NCI-H524 (cell line): ENCODE results near the gene CCDC88C.
A peak's percentile ranks its signal among the peaks of the same experiment; 100 is the strongest.
"Not testable (repeated sequence)": the region's sequence is repeated elsewhere in the genome, so short reads cannot be mapped to it uniquely, and the experiment has no call there.

Experiments used
- DNase-seq, 2 experiments: peaks; one replicate each; lab custom pipeline; 2025; lab: John Stamatoyannopoulos, UW

CCDC88C gene

DNA sequence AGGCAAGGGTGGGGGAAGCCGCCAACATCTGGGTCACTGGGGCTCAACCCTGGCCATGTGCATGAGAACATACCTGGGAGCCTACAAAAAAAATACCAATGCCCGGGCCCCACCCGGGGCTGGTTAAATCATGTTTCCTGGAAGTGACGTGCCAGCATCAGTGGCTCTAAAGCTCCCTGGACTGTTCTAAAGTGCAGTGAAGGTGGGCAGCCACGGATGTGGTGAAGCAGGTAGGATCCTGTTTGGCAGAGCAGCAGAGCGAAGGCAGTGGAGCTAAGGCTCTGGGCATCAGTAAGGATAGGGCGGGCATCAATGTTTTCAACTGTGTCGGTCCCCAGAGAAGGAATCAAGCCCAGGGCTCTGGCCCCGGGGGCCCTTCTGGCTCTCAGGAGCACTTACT is 172.6 kb downstream of the CCDC88C start:
- DNase-seq, result no peak

DNA sequence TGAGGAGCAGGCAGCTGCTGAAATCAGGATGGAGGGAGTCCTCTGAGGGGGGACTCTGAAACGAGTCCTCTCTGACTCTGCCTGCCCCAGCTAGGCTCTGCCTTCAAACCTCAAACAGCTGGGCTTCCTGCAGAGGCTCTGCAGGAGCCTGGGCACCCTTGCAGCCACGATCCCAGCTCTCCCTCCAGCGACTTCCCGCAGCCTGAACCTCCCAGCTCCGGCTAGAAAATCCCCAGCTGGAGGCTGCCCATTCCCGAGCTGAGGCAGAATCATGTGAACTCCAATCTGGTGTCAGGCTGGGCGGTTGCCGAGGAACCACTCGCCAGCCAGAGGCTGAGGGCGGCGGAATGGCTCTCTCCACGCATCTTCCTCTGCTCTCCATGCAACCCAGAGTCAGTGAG is 173.1 kb downstream of the CCDC88C start, which contains the start of gene GPR68:
Gene GPR68 (minus strand): TSS at position 204 of the 401 bp plus-strand sequence. CDS start 9,654 bp downstream, outside the sequence.
- peak; percentile 79 to 94 for DNase-seq

DNA sequence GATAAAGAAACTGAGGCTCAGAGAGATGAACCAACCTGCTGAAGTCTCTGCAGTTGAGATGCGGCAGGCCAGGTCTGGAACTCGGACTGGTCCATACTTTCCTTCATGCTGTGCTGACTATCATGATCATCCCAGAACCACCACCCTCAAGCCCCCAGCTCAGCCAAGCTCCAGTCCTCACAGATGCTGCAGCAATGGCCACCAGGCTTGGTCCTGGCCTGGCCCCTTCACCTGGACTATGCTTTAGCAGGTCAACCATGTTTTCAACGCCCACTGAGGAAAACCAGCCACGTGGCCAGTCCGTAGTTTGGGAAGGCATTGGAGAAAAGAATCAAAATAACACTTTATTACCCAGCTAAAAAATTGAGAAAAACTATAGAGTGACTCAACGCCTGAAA is 174.5 kb downstream of the CCDC88C start:
- DNase-seq, result no peak

GRCh38 chr14:91242635-91243034 is 175.0 kb downstream of the CCDC88C start:
- DNase-seq, result no peak

GRCh38 chr14:91241863-91242262 is 175.8 kb downstream of the CCDC88C start:
- no peak for DNase-seq

GRCh38 chr14:91238661-91239060 is 179.0 kb downstream of the CCDC88C start:
- DNase-seq, result no peak

DNA sequence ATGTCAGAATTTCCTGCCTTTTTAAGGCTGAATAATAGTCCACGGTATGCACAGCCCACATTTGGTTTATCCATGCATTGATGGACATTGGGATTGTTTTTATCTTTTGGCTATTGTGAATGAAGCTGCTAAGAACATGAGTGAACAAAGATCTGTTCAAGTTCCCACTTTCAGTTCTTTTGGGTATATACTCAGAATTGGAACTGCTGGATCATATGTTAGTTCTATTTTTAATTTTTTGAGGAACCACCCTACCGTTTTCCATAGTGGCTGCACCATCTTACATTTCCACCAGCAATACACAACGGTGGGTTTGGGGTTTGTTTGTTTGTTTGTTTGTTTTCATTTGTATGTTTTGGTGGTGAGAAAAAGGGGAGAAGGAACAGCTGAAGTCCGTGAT is 179.5 kb downstream of the CCDC88C start:
- DNase-seq, result no peak

GRCh38 chr14:91237219-91237618 is 180.4 kb downstream of the CCDC88C start:
- DNase-seq, result no peak

- DNase-seq, result no peak
Measured at GRCh38 chr14:91235841-91236240, 181.8 kb downstream of the CCDC88C start.

DNA sequence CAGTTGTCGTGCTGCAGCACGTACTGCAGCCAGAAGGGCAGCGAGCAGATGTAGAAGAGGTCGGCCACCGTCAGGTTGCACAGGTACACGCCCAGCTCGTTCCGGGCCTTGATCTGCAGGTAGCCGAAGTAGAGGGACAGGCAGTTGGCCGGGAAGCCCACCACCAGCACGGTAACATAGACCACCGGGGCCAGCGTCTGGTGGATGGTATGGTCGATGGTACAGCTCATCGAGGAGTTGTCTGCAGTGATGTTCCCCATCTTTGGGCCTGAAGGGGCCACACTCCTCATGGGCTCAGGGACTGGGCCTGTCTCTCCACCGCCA is 182.9 kb downstream of the CCDC88C start:
- no peak for DNase-seq

DNA sequence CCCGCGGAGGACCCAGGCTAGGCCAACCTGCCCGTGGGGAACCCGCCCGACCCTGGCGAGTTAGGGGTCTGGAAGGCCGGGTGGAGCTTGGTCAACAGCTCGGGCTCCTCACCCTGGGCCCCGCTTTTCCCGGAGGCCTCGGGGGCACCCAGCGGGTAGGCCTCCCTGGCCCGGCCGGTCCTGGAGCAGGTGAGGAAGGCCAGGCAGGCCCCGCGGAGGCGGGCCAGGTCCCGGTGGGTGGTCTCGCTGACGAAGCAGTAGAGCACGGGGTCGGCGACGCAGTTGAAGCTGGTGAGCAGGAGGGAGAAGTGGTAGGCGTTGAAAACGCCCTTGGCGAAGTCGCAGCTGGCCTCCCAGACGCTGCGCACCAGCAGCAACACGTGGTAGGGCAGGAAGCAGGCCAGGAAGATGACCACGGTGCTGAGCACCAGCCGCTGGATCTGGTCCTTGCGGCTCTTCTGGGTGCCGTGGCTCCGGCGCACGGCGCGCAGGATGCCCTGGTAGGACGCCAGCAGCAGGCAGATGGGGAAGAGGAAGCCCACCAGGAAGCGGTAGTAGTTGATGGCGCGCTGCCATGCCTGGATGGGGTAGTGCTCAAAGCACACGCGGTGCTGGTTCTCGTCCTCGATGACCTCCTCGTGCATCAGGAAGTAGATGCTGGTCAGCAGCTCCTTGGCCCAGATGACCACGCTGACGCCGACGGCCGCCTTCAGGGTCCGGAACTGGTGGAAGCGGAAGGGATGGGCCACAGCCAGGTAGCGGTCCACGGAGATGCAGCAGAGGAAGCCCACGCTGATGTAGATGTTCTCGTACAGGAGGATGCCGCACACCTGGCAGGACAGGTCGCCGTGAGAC is 183.5 kb downstream of the CCDC88C start:
- DNase-seq, result no peak

GRCh38 chr14:91232603-91233002 is 185.0 kb downstream of the CCDC88C start:
- DNase-seq, result no peak

DNA sequence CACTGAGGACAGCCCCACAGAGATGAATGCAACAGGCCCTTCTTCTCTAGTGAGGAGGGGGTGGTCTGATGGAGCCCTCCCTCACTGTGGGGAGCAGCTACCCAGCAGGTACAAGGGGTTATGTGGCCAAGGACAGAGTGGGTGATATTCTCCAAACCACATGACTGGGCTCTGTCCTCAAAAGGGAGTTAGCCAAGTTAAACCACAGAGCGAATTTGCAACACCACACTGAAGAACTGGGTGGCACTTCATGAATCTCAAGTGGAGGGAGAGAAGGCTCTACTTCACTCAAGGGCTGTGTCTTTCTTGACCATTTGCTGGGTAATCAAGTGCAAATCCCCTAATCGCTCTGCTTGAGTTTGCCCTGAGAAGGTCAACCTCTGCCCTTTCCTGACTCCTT is 185.6 kb downstream of the CCDC88C start:
- peak; percentile 87 to 89 for DNase-seq

DNA sequence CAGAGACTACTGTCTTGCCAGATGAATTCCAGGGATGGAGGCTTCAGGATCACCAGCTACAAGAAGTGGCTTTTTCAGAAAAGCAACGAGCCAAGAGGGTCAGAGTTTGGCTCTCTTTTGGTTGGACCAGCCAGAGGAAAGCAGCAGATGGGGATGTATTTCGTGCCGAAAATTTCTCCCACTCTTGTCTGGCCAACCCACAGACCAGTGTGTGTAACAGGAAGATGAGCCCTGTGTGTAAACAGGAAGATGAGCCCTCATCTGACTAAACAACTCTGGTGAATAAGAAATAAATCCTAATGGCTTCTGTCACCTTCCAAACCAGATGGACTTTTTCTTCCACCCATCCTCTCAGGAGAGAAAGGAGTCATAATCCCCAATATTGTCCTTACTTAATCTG is 186.2 kb downstream of the CCDC88C start:
- DNase-seq, result no peak

DNA sequence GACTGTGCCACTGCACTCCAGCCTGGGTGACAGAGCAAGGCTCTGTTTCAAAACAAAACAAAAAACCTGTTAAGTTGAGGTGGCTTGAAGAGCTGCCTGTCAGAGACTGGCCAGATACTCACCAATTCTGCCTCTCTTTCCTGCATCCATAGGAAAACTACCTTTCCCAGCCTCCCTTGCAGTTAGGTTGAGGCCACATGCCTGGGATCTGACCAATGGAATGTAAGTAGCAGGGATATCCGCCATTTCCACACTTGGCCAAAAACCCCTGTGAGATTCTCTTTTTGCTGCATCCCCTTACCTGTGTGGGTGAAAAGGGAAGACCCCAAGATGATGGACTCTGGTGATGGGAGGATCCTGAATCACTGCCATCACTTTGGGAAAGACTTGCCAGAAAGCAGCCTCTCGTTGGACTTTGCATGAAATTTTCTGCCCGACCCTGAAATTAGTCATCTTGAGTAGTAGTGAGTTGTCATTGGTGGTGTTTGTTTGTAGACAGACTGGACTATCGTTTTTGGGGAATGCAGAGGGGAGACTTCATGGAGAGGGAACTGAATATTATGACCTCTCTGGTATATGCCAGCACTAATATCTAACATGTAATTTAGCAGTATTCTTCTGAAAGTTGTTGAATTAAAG is 187.1 kb downstream of the CCDC88C start:
- peak in 1 of 2 experiments; percentile 28 for DNase-seq

DNA sequence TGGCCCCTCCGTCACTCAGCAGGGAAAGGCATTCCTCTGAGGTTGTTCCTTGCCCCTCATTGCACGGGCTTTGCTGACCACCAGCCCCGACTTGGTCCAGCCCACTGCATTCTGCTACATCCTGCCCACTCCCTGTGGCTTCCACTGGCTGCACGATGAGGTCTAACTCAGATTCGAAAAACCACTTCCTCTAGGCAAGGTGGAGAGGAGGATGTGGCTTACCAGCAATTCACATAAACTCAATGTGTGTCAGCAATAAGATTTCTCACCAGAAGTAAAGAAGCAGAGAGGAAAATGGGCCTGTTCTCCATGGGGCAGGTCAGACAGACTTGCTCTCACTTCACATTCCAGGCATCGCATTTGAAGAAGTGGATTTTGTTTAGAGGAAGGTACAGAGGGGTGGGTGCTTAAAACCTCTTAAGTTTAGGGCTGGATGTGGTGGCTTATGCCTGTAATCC is 187.8 kb downstream of the CCDC88C start:
- DNase-seq, result no peak

- no peak for DNase-seq
Measured at GRCh38 chr14:91229005-91229382, 188.6 kb downstream of the CCDC88C start.

- no peak for DNase-seq
Measured at GRCh38 chr14:91228112-91229004, 189.3 kb downstream of the CCDC88C start.

DNA sequence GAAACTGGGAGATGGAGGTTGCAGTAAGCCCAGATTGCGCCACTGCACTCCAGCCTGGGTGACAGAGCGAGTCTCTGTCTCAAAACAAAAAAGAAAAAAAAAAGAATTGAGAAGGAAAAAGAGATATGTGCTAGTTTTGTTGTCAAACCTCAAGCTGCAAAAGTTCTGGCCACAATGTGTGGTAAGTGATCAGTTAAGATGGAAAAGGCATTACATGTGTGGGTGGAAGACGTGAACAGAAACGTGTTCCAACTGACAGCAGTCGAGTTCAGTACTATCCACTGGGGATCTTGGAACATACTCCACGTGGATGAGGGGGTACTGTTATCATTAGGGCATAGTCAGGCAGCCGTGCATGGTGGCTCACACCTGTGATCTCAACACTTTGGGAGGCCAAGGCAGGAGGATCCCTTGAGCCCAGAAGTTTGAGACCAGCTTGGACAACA is 190.4 kb downstream of the CCDC88C start:
- DNase-seq, result no peak

DNA sequence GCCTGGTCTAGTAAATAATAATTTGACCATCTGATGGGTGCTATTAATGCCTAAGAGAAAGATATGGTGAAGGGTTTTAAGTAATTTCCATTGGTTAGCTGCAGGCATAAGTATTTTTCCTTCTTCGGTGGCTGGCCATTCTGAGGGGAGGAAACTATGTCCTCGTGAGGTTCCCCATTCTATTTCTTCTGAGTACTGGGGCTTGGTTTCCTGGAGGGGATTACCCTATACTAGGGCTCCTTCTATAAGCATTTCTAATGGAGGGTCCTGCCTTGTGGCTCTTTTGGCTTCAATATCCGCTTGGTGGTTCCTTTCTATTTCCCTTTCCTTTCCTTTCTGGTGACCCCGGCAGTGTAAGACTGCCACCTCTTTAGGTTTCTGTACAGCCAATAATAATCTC is 191.3 kb downstream of the CCDC88C start:
- not testable (repeated sequence) for DNase-seq

GRCh38 chr14:91225025-91225424 is 192.6 kb downstream of the CCDC88C start:
- no peak for DNase-seq

DNA sequence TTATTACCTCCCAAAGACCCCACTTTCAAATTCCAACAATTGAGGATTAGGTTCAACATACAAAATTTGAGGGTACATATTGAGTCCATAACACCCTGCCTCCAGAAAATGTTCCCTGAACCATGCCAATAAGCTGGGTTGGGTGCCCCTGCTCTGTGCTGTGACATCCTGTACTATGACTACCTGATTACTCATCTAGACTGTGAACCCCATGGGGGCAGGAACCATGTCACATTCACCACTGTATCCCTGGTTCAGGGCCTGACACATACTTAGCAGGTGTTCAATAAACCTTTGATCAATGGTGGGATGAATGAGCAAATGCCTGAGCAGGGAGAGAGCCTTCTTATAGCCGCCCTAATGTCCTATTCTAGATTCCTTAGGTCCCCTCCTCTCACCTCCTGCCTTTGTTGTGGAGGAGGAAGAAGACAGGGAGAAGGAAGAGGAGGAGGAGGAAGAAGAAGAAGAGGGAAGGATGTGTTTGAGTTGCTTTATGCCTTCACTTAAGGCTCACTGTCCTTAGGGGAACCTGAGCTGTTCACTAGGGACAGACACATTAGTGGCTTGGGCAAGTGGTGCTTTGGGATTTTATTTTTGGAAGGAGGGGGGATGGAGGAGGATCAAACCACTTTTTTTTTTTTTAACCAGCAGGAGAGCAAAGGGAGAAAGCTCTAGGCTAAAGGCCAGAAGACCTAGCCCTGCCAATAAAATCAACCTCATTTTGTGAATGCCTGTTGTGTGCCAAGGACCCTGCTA is 194.4 kb downstream of the CCDC88C start:
- DNase-seq, result no peak
